A549 treated with CORT108297 at 1 μM for 4 hours (cell line): Measurements from ENCODE around the gene ATAD3B. TPM values are rescaled to one million over a fixed set of nuclear protein-coding genes. Genes with fewer than 3 reads are reported as not detected.

Experiments
- total RNA-seq: library from RNA; stranded (reverse); fragments of 200-300 nt; extraction: Qiagen RNA extraction; gene quantifications from 5 replicates; pipeline ENCODE4 v1.2.3, GENCODE V29; 2022

Gene ATAD3B
- total RNA-seq: 1.2 to 3.5 TPM (median 3.1 TPM) in 5 replicates

DNA sequence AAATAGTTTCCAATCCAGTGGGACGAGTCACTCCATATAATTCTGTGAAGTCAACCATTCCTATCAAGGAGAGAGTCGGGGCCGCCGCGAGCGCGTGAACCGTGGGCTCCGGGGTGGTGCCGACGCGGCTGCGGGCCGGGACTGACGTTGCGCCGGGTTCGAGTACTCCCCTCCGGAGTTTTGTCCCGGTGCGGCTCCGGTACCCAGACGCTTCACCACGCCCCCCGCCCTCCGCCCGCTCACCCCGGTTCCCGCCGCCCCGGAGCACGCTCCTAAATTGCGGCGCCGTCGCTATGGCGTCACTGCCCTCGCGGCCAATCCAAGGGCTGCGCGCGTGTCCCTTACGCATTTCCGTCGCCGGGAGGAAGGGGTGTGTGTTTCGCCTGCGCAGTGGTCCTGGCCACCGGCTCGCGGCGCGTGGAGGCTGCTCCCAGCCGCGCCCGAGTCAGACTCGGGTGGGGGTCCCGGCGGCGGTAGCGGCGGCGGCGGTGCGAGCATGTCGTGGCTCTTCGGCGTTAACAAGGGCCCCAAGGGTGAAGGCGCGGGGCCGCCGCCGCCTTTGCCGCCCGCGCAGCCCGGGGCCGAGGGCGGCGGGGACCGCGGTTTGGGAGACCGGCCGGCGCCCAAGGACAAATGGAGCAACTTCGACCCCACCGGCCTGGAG, at the start of gene ATAD3B:
TSS of gene ATAD3B (plus strand) at position 377 of the 664 bp plus-strand sequence. CDS start at position 497, 120 bp downstream.

GRCh38 chr1:1435106-1435903, 36.3 kb upstream of the ATAD3B start, which contains the start of gene VWA1:
TSS of gene VWA1 (plus strand) at chr1:1435690. CDS start at chr1:1435749, 59 bp downstream.

GRCh38 chr1:1449099-1449739, 22.3 kb upstream of the ATAD3B start, which contains the start of gene ATAD3C:
TSS of gene ATAD3C (plus strand) at chr1:1449689. CDS start at chr1:1450684, 995 bp downstream.

DNA sequence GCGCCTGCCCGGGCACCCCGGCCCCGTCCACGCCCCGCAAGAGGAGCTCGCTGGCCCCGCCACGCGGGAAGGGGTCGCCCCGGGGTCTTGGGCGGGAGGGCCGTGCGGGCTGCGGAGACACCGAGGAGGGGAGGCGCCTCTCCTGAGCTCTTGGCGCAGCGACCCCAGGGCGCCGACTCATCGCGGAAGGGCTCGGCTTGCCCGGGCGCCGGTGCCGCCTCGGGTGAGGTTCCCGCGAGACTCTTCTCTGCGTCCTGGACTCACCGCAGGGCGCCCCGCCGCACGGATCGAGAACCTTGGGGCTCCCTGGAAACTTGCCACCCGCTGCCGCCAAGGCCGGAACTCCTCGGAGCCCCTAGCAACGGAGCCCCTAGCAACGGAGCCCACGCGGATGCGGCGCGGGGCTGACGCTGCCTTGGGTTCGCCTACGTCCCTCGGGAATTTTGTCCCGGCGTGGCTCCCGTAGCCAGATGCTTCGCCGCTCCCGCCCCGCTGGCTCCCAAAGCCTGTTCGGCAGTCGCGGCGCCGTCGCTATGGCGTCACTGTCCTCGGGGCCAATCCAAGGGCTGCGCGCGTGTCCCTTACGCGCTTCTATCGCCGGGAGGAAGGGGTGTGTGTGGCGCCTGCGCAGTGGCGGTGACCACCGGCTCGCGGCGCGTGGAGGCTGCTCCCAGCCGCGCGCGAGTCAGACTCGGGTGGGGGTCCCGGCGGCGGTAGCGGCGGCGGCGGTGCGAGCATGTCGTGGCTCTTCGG, 40.1 kb downstream of the ATAD3B start, which contains the start of gene ATAD3A:
TSS of gene ATAD3A (plus strand) at position 630 of the 753 bp plus-strand sequence. CDS start at position 737, 107 bp downstream.

DNA sequence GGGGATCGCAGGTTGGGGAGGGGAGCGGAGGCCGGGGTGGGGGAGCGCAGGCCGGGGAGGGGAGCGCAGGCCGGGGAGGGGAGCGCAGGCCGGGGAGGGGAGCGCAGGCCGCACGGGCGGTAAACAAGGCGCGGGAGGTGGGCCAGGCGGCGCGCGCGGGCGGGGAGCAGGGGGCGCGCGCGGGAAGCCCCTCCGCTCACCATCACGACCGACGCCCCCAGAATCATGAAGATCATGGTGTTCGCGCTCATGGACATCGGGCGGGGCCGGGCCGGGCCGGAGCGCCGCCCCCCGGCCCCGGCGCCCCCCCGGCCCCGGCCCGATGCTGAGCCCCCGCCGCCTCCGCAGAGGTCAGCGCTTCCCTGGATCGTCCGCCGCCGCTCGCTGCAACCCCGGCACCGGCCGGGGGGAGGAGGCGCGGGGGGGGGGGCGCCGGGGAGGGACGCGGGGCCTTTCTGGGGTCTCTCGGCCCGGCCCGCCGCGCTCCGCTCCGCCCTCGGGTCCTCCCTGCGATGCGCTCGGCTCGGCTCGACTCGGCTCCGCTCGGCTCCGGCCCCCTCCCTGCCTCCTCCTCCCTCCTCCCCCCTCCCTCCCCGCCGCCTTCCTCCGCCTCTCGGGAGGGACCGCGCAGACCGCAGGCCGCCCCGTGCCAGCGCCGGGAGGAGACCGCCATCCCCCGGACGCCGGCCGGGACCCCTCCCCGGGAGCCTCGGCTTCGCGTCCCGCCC, 68.7 kb downstream of the ATAD3B start, which contains the start of gene TMEM240:
TSS of gene TMEM240 (minus strand) at position 535 of the 728 bp plus-strand sequence. CDS start at position 257, 278 bp downstream.

Other genes with a start within 250 kb of the ATAD3B start
- 108 to 138 TPM (median 133 TPM) in 5 replicates for gene SDF4, start 239.8 kb upstream of the ATAD3B start, total RNA-seq
- gene B3GALT6, start 239.5 kb upstream of the ATAD3B start, total RNA-seq: 10.8 to 22.2 TPM (median 19.5 TPM) in 5 replicates
- 1.4 to 2.3 TPM (median 1.8 TPM) in 5 replicates for gene C1QTNF12, start 225.0 kb upstream of the ATAD3B start, total RNA-seq
- 38.8 to 48.3 TPM (median 46.8 TPM) in 5 replicates for gene UBE2J2, start 197.9 kb upstream of the ATAD3B start, total RNA-seq
- gene SCNN1D, start 191.3 kb upstream of the ATAD3B start, total RNA-seq: 0.70 to 1.7 TPM (median 1.3 TPM) in 5 replicates
- gene ACAP3, start 163.8 kb upstream of the ATAD3B start, total RNA-seq: 10.6 to 21.4 TPM (median 20.6 TPM) in 5 replicates
- gene PUSL1, start 163.2 kb upstream of the ATAD3B start, total RNA-seq: 17.0 to 27.7 TPM (median 26.5 TPM) in 5 replicates
- 42.4 to 66.0 TPM (median 63.3 TPM) in 5 replicates for gene INTS11, start 147.1 kb upstream of the ATAD3B start, total RNA-seq
- 15.8 to 23.0 TPM (median 21.1 TPM) in 5 replicates for gene CPTP, start 147.0 kb upstream of the ATAD3B start, total RNA-seq
- 0.12 to 0.17 TPM (median 0.14 TPM) in 5 replicates for gene TAS1R3, start 140.5 kb upstream of the ATAD3B start, total RNA-seq
- 46.8 to 86.9 TPM (median 77.1 TPM) in 5 replicates for gene DVL1, start 122.3 kb upstream of the ATAD3B start, total RNA-seq
- 0.07 to 0.29 TPM (median 0.27 TPM) in 5 replicates for gene MXRA8, start 113.2 kb upstream of the ATAD3B start, total RNA-seq
- 103 to 195 TPM (median 175 TPM) in 5 replicates for gene AURKAIP1, start 96.6 kb upstream of the ATAD3B start, total RNA-seq
- 37.8 to 63.9 TPM (median 59.4 TPM) in 5 replicates for gene CCNL2, start 72.4 kb upstream of the ATAD3B start, total RNA-seq
- gene MRPL20, start 64.5 kb upstream of the ATAD3B start, total RNA-seq: 128 to 150 TPM (median 137 TPM) in 5 replicates
- 0.04 to 0.07 TPM (median 0.06 TPM) in 4 of 5 replicates, not detected in the other for gene ANKRD65, start 50.5 kb upstream of the ATAD3B start, total RNA-seq
- 4.1 to 18.3 TPM (median 15.7 TPM) in 5 replicates for gene VWA1, start 36.1 kb upstream of the ATAD3B start, total RNA-seq
- gene ATAD3C, start 22.1 kb upstream of the ATAD3B start, total RNA-seq: not detected in 5 replicates
- 28.8 to 40.6 TPM (median 38.0 TPM) in 5 replicates for gene ATAD3A, start 40.4 kb downstream of the ATAD3B start, total RNA-seq
- 0.37 to 0.80 TPM (median 0.47 TPM) in 5 replicates for gene TMEM240, start 68.9 kb downstream of the ATAD3B start, total RNA-seq
- gene SSU72, start 103.1 kb downstream of the ATAD3B start, total RNA-seq: 96.0 to 109 TPM (median 104 TPM) in 5 replicates
- gene FNDC10, start 128.4 kb downstream of the ATAD3B start, total RNA-seq: 5.8 to 9.6 TPM (median 9.2 TPM) in 5 replicates
- 10.5 to 23.6 TPM (median 21.4 TPM) in 5 replicates for gene MIB2, start 143.7 kb downstream of the ATAD3B start, total RNA-seq
- 0.30 to 0.73 TPM (median 0.60 TPM) in 5 replicates for gene MMP23B, start 160.4 kb downstream of the ATAD3B start, total RNA-seq
- gene CDK11B, start 187.2 kb downstream of the ATAD3B start, total RNA-seq: 24.4 to 27.5 TPM (median 27.0 TPM) in 5 replicates
- gene SLC35E2B, start 221.0 kb downstream of the ATAD3B start, total RNA-seq: 10.0 to 14.5 TPM (median 12.6 TPM) in 5 replicates